K562 (cell line): ENCODE results near the gene LRP10. TPM values are rescaled to one million over a fixed set of nuclear protein-coding genes. Genes with fewer than 3 reads are reported as not detected.

Experiments
- ATF7 ChIP-seq: fragments of 450-650 bp; IDR thresholded peaks from 2 replicates; pipeline ENCODE4 v1.7.1; 2014; ENCODE audit warnings: mild to moderate bottlenecking, moderate library complexity
- DACH1 ChIP-seq: fragments of 450-650 bp; IDR thresholded peaks from 2 replicates; pipeline ENCODE4 v1.6.1; 2018; ENCODE audit not compliant: partially characterized antibody
- EP400 ChIP-seq: fragments of 450-650 bp; IDR thresholded peaks from 2 replicates; pipeline ENCODE4 v1.6.1; 2017; ENCODE audit warnings: antibody characterized with exemption, mild to moderate bottlenecking, moderate library complexity
- FIP1L1 ChIP-seq: fragments of 200-400 bp; formaldehyde crosslinking; IDR thresholded peaks from 2 replicates; pipeline ENCODE4 v1.6.1; 2018; ENCODE audit warnings: mild to moderate bottlenecking, low read depth, low read length; ENCODE audit not compliant: poor library complexity, severe bottlenecking
- HDAC1 ChIP-seq, 2 experiments: fragments of 450-650 bp; IDR thresholded peaks; 2 replicates each; pipeline ENCODE4 v1.6.1; 2016 to 2017; ENCODE audit warnings: inconsistent platforms in 1 of 2, mild to moderate bottlenecking in 1 of 2, moderate library complexity in 1 of 2
- HNRNPL ChIP-seq: fragments of 200-400 bp; formaldehyde crosslinking; IDR thresholded peaks from 2 replicates; pipeline ENCODE4 v1.6.1; 2017; ENCODE audit warnings: low read depth, mild to moderate bottlenecking, low read length
- MEF2D ChIP-seq: conservative IDR thresholded peaks from 2 replicates; pipeline ENCODE4 v1.6.1; 2016; ENCODE audit warnings: low read depth, missing genetic modification characterization, missing compliant biosample characterization
- NEUROD1 ChIP-seq: fragments of 150-350 bp; IDR thresholded peaks from 2 replicates; pipeline ENCODE4 v1.6.1; 2014; ENCODE audit warnings: borderline replicate concordance, low read length, low read depth; ENCODE audit not compliant: partially characterized antibody
- RAD21 ChIP-seq, 2 experiments: fragments of 250-450 bp in 1 of 2; fragments of 450-650 bp in 1 of 2; sonication (Bioruptor Pico) in 1 of 2; formaldehyde crosslinking in 1 of 2; IDR thresholded peaks in 1 of 2; conservative IDR thresholded peaks in 1 of 2; 2 replicates each; pipeline versions ENCODE4 v1.4.0 to v1.8.0; 2020 to 2022; ENCODE audit warnings: mild to moderate bottlenecking in 2 of 2, moderate library complexity in 1 of 2
- RAD51 ChIP-seq: fragments of 450-650 bp; IDR thresholded peaks from 2 replicates; pipeline ENCODE4 v1.7.1; 2016; ENCODE audit warnings: low read depth, mild to moderate bottlenecking, borderline replicate concordance
- RFX7 ChIP-seq: fragments of 250-450 bp; sonication (Bioruptor Pico); IDR thresholded peaks from 2 replicates; pipeline ENCODE4 v1.5.1; 2021; ENCODE audit warnings: mild to moderate bottlenecking
- SAP30 ChIP-seq: fragments of 200-600 bp; sonication (generic); IDR thresholded peaks from 2 replicates; pipeline ENCODE4 v1.6.1; 2012; ENCODE audit warnings: borderline replicate concordance, low read depth, mild to moderate bottlenecking, moderate library complexity, low read length, control low read depth, inconsistent platforms; ENCODE audit not compliant: insufficient read depth, poor library complexity, severe bottlenecking
- SRSF9 ChIP-seq: fragments of 200-400 bp; formaldehyde crosslinking; IDR thresholded peaks from 2 replicates; pipeline ENCODE4 v1.6.1; 2017; ENCODE audit warnings: low read depth, low read length, borderline replicate concordance
- TAF7 ChIP-seq: fragments of 450-650 bp; IDR thresholded peaks from 2 replicates; pipeline ENCODE4 v1.6.1; 2016; ENCODE audit warnings: missing genetic modification characterization, missing compliant biosample characterization
- TSC22D4 ChIP-seq: fragments of 450-650 bp; IDR thresholded peaks from 2 replicates; pipeline ENCODE4 v1.6.1; 2016; ENCODE audit warnings: missing genetic modification characterization, missing biosample characterization, control low read depth
- ZBTB11 ChIP-seq, 3 experiments: fragments of 200-800 bp in 1 of 3; fragments of 250-450 bp in 1 of 3; fragments of 450-650 bp in 1 of 3; sonication (Bioruptor Pico) in 1 of 3; sonication (Bioruptor generic) in 1 of 3; formaldehyde crosslinking in 1 of 3; IDR thresholded peaks; 2 replicates each; pipeline versions ENCODE4 v1.6.1 to v1.8.0; 2016 to 2022; ENCODE audit warnings: mild to moderate bottlenecking in 2 of 3, missing genetic modification characterization in 2 of 3, missing compliant biosample characterization in 1 of 3, moderate library complexity in 1 of 3
- ZNF165 ChIP-seq: fragments of 250-450 bp; sonication (Bioruptor Pico); IDR thresholded peaks from 2 replicates; pipeline ENCODE4 v1.4.0; 2020; ENCODE audit warnings: borderline replicate concordance
- polyA plus RNA-seq, 8 experiments: library from polyadenylated mRNA; depleted of rRNA in 4 of 8; stranded (reverse) in 5 of 8; unstranded in 3 of 8; fragments of >200 nt; fragmentation: Nextera tagmentation in 2 of 8; fragmentation: Illumina TruSeq in 1 of 8; extraction: Ambion mirVana in 2 of 8; extraction: Trizol in 1 of 8; gene quantifications; 2 replicates each; pipeline versions ENCODE4 v1.2.1 to v1.2.3, GENCODE V29; 2011 to 2014; ENCODE audit warnings: inconsistent platforms in 1 of 8, missing spikeins in 1 of 8
- total RNA-seq, 7 experiments: library from RNA; depleted of rRNA in 6 of 7; stranded (reverse); fragments of >200 nt in 6 of 7; fragmentation: Illumina TruSeq in 2 of 7; extraction: Trizol in 2 of 7; gene quantifications; 2 replicates each; pipeline versions ENCODE4 v1.2.1 to v1.2.3, GENCODE V29; 2011 to 2021; ENCODE audit warnings: low replicate concordance in 1 of 7

The LRP10 gene
- total and polyA plus RNA-seq, 9 of the 15 experiments (the other 6 are each of a cell fraction or from before 2014, with no cell fraction given) = 1.3 to 45.5 (median 10.9) TPM

DNA sequence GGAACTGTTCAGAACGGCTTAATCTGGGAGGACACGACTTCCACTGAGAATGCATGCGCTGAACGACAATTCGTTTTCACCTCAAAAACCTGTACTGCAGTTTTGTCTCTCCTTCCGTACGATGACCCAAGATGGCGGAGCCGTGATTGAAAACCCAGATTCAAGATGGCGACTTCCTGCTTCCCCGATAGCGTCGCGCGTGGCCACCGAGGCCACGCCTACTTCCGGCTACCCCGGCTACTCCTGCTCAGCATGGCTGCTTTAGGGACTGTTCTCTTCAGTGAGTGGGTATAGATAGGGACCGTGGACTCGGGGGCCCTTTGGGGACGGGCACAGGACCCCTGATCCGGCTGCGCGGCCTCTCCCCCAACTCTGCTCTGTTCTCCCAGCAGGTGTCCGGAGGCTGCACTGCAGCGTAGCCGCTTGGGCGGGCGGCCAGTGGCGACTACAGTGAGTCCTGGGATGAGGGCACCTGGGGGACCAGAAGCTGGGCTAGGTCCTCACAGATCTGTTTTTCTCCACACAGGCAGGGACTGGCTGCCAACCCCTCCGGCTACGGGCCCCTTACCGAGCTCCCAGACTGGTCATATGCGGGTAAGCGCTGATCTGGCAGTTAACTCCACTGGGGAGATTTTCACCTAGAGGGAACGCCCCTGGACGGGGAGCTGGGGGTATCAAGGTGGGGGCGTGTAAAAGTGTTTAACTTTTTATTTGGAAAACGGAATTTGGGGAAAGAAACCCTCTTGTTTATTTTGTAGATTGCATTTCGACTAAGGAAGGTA is 41.7 kb upstream of the LRP10 start, which contains the start of gene MRPL52 (continued):
- TF ChIP-seq TSC22D4 (tag) (no peak), SRSF9 (no peak), ZBTB11 (CRISPR knock-in tag; IDR thresholded peaks at IDR 0.05) (peak in 1 of 3 experiments; percentile 70; a peak in 2 of 6 replicates), TAF7 (tag) (peak; percentile 63), NEUROD1 (no peak), ATF7 (peak; percentile 45; the same call in 1 of the 2 replicates), RAD51 (no peak), HNRNPL (no peak), FIP1L1 (no peak), HDAC1 (IDR thresholded peaks at IDR 0.05) (peak in 1 of 2 experiments; percentile 79; a peak in 2 of 4 replicates), RFX7 (CRISPR knock-in tag) (no peak), RAD21 (CRISPR knock-in tag; conservative IDR thresholded peaks at IDR 0.05 in 1 of 2, IDR thresholded peaks at IDR 0.05 in 1 of 2) (no peak), DACH1 (no peak), EP400 (peak; percentile 92), MEF2D (tag) (0 out of 2 replicates have a peak, but pooled peaks have one; percentile 41), ZNF165 (CRISPR knock-in tag) (no peak), SAP30 (no peak)
